ENCODE data around the gene GNA12.

- TF ChIP-seq CTCF (IDR thresholded peaks at IDR 0.05; ENCODE audit: insufficient read depth, low read length, poor library complexity, severe bottlenecking) (no peak), EZH2phosphoT487 (conservative IDR thresholded peaks at IDR 0.05; ENCODE audit: low read length) (no peak)
Measured at GRCh38 chr7:2729893-2730716, 114.0 kb downstream of the GNA12 start.

Measured in SU-DHL-6 (cell line).